Measurements from ENCODE around the gene PMM1.
"Not testable (repeated sequence)": the region's sequence is repeated elsewhere in the genome, so short reads cannot be mapped to it uniquely, and the experiment has no call there.

The PMM1 gene

GRCh38 chr22:41562461-41562860, 27.2 kb downstream of the PMM1 start:
- DNase-seq: no peak

GRCh38 chr22:41561788-41562187, 27.9 kb downstream of the PMM1 start:
- no peak for DNase-seq

- peak; percentile 28 for DNase-seq
Observed at GRCh38 chr22:41561335-41561734, 28.3 kb downstream of the PMM1 start.

GRCh38 chr22:41560095-41560471, 29.6 kb downstream of the PMM1 start:
- no peak for DNase-seq

GRCh38 chr22:41558241-41558630, 31.4 kb downstream of the PMM1 start:
- DNase-seq: not testable (repeated sequence)

GRCh38 chr22:41557401-41558240, 32.0 kb downstream of the PMM1 start:
- peak; percentile 46 for DNase-seq

- DNase-seq: no peak
Observed at GRCh38 chr22:41556561-41556960, 33.1 kb downstream of the PMM1 start.

- DNase-seq: no peak
Observed at GRCh38 chr22:41555325-41555982, 34.2 kb downstream of the PMM1 start.

- DNase-seq: no peak
Observed at GRCh38 chr22:41551877-41552582, 37.6 kb downstream of the PMM1 start.

GRCh38 chr22:41550952-41551491, 38.6 kb downstream of the PMM1 start:
- DNase-seq: no peak

- DNase-seq: no peak
Observed at GRCh38 chr22:41548830-41549211, 40.8 kb downstream of the PMM1 start.

GRCh38 chr22:41544671-41545476, 44.8 kb downstream of the PMM1 start:
- no peak for DNase-seq

- DNase-seq: peak; percentile 92
Observed at GRCh38 chr22:41543854-41544670, 45.6 kb downstream of the PMM1 start, which contains the start of gene POLR3H. Gene POLR3H (minus strand): TSS chr22:41544470. CDS start chr22:41544101, 369 bp downstream.

GRCh38 chr22:41542224-41542623, 47.4 kb downstream of the PMM1 start:
- no peak for DNase-seq

GRCh38 chr22:41541484-41541883, 48.2 kb downstream of the PMM1 start:
- no peak for DNase-seq

- DNase-seq: no peak
Observed at GRCh38 chr22:41540365-41540764, 49.3 kb downstream of the PMM1 start.

- DNase-seq: no peak
Observed at GRCh38 chr22:41540006-41540315, 49.7 kb downstream of the PMM1 start.

- no peak for DNase-seq
Observed at GRCh38 chr22:41539146-41540005, 50.3 kb downstream of the PMM1 start.

GRCh38 chr22:41538583-41538982, 51.1 kb downstream of the PMM1 start:
- no peak for DNase-seq

GRCh38 chr22:41537203-41537602, 52.4 kb downstream of the PMM1 start:
- no peak for DNase-seq

- no peak for DNase-seq
Observed at GRCh38 chr22:41535244-41535643, 54.4 kb downstream of the PMM1 start.

Measured in kidney glomerular epithelial cell (primary cell).